IPS-20b (cell line): ENCODE data around the gene GPR173.

Experiments used
- H3K27ac ChIP-seq: one replicate; pipeline ENCODE4 v1.5.1; 2013; ENCODE audit warnings: low read length
- H3K27me3 ChIP-seq: 2 replicates; pipeline ENCODE4 v1.6.1; 2013; ENCODE audit warnings: mild to moderate bottlenecking, low read length, inconsistent platforms; ENCODE audit not compliant: insufficient read depth
- H3K36me3 ChIP-seq: 2 replicates; pipeline ENCODE4 v1.6.1; 2013; ENCODE audit warnings: low read depth, mild to moderate bottlenecking, inconsistent platforms, low read length, moderate library complexity; ENCODE audit not compliant: insufficient read depth
- H3K4me1 ChIP-seq: 2 replicates; pipeline ENCODE4 v1.6.1; 2013; ENCODE audit warnings: mild to moderate bottlenecking, control low read depth, inconsistent platforms, low read length, moderate library complexity; ENCODE audit not compliant: insufficient read depth
- H3K4me3 ChIP-seq: 2 replicates; pipeline ENCODE4 v1.5.1; 2013; ENCODE audit warnings: mild to moderate bottlenecking, low read length, inconsistent platforms
- H3K9ac ChIP-seq: 2 replicates; pipeline ENCODE4 v1.6.1; 2013; ENCODE audit warnings: low read depth, mild to moderate bottlenecking, inconsistent platforms, low read length, moderate library complexity
- H3K9me3 ChIP-seq: 2 replicates; pipeline ENCODE4 v1.6.1; 2013; ENCODE audit warnings: mild to moderate bottlenecking, low read depth, low read length, inconsistent platforms; ENCODE audit not compliant: insufficient read depth

Gene GPR173, protein sequence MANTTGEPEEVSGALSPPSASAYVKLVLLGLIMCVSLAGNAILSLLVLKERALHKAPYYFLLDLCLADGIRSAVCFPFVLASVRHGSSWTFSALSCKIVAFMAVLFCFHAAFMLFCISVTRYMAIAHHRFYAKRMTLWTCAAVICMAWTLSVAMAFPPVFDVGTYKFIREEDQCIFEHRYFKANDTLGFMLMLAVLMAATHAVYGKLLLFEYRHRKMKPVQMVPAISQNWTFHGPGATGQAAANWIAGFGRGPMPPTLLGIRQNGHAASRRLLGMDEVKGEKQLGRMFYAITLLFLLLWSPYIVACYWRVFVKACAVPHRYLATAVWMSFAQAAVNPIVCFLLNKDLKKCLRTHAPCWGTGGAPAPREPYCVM

DNA sequence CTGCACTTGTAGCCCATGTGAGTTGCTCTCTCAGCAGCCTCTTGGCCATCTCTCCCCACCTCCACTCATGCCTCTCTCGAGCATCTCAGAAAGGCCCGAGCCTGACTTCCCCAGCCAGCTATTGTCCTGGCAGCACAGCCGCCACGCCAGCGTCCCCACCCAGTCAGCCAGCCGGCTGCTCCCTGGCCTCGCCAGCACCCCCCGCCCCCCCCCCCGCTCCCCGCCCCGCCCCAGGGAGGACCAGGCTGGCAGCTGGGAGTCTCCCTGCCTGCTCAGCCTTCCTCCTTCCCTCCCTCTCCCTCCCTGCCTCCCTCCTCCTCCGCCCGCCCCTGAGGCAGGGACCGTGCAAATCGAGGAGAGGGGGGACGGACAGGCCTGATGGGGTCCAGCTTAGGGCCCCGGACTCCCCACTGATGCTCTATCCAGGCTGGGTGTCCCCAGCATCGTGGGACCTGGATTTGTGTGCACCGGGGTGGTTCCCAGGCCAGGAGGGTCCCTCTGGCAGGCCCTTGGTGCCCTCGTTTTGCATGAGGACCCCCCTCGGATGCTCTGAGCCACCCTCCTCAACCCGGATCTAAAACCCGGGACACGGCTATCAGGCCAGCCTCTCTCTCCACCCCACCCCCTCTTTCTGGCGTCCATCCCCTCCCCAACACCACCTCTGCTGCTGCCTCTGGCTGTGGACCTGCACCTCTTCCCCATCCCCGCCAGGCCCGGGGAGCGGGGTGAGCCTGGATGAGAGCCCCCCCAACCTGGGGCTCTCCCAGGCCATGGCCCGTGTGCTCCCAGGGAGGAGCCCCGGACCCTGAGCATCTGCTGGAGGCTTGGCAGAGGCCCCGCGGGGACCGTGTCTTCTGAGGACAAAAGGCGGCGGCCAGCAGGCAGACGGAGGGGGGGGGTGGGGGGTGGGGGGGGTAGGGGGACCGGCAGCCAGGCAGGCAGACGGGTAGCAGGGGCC, at the start of gene GPR173:
TSS of gene GPR173 (plus strand) at position 621 of the 958 bp plus-strand sequence. CDS start 27,833 bp downstream, outside the sequence.
- H3K27ac ChIP-seq = no peak within 1 kb of the TSS
- H3K27me3 ChIP-seq = no peaks in the 10 kb centered on the region
- peak within 1 kb of the TSS; percentile 90 for H3K9ac ChIP-seq
- peak within 1 kb of the TSS; percentile 72 for H3K4me3 ChIP-seq
- H3K4me1 ChIP-seq = no peaks in the 10 kb centered on the region
- no peaks in the 10 kb centered on the region for H3K36me3 ChIP-seq
- no peaks in the 10 kb centered on the region for H3K9me3 ChIP-seq

DNA sequence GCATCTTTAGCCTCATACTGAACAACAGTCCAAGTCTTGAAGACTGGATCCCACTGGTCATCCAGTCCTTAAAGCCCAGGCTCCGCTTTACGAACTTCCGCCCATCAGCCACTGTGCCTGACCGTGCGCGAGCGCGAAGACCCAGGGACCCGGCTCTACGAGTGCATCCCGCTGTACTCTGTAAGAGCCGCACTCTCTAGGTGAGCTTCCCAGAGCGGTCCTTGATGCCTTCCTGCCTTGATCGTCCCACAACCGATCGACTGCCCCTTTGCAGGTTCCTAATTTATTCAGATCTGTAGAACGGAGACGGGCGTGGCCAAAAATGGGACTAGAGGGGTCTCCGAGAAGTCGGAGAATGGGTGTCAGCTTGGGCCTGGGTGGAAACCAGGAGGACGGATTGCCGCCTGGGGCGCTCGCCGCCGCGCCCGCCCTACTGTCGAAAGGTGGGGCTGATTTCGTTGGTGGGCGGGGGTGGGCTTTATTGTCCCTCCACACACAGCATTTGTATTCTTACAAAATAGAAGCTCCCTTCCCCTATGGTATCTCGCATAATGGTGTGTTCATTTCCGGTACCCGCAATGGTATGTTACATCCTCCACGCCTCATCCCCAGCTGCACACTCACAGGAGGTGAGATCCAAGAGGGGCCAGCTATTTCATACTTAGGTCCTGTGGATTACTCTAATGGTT, 48.0 kb upstream of the GPR173 start:
- Histone ChIP-seq H3K9me3 (no peaks in the 10 kb centered on the region), H3K36me3 (no peaks in the 10 kb centered on the region), H3K4me3 (peak overlapping the region; percentile 22; the same call in 1 of the 2 replicates), H3K27ac (no peak overlapping the region), H3K27me3 (no peaks in the 10 kb centered on the region; the same call in 1 of the 2 replicates), H3K9ac (no peak overlapping the region), H3K4me1 (no peaks in the 10 kb centered on the region)

DNA sequence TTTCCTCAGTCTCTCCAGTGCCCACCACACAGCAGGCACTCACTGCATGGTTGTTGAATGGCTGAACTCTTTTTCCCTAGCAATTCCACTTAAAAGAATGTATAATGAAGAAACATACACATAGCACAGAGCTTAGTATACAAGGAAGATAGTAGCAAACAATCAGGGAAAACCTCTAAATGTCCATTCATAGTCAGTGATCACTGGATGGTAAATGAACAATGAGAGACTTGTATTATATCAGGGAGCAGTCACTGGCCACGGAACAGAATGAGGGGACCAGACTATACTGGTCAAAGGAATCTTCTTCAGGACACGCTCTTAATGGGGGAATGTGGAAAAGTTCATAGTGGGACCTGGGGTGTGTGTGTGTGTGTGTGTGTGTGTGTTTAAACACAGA, 46.6 kb upstream of the GPR173 start:
- Histone ChIP-seq H3K9ac (no peak overlapping the region), H3K4me3 (no peak overlapping the region), H3K4me1 (no peaks in the 10 kb centered on the region), H3K36me3 (no peaks in the 10 kb centered on the region), H3K27me3 (no peaks in the 10 kb centered on the region; the same call in 1 of the 2 replicates), H3K9me3 (no peaks in the 10 kb centered on the region), H3K27ac (no peak overlapping the region)

DNA sequence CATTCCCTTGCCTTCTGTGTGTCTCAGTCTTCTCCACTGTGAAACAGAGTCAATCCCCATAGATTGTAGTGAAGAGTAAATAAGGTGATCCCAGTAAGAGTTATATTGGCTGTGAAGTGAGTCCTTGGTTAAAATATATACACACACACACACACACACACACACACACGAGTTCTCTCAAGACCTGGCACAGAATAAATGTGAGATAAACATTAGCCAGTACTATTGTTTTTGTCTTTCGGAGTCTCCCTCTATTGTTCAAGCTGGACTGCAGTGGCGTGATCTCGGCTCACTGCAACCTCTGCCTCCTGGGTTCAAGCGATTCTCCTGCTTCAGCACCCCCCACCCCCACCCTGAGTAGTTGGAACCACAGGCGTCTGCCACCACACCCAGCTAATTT, 45.5 kb upstream of the GPR173 start:
- Histone ChIP-seq H3K4me1 (no peaks in the 10 kb centered on the region), H3K4me3 (no peak overlapping the region), H3K9me3 (no peaks in the 10 kb centered on the region), H3K27me3 (no peaks in the 10 kb centered on the region; the same call in 1 of the 2 replicates), H3K9ac (no peak overlapping the region), H3K36me3 (no peaks in the 10 kb centered on the region), H3K27ac (no peak overlapping the region)

DNA sequence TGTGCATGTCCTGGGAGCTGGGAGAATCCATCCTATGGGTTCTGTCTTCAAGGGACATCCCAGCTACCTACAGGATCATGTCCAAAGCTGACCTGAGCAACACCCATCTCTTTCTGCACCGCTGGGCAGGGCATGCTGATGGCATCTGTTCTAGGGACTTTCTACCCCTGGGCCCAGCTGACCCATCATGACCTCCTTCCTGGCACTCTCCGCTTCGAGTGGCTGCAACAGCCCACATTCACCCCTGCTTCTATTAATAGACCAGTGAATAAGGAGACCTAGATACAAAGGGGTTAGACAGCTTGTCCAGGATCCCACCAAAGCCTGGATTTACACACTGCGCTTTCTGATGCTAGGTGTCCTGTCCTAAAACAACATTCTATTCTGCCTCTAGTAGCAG, 44.6 kb upstream of the GPR173 start:
- Histone ChIP-seq H3K4me3 (no peak overlapping the region), H3K27me3 (no peaks in the 10 kb centered on the region; the same call in 1 of the 2 replicates), H3K9me3 (no peaks in the 10 kb centered on the region), H3K9ac (no peak overlapping the region), H3K4me1 (no peaks in the 10 kb centered on the region), H3K27ac (no peak overlapping the region), H3K36me3 (no peaks in the 10 kb centered on the region)

DNA sequence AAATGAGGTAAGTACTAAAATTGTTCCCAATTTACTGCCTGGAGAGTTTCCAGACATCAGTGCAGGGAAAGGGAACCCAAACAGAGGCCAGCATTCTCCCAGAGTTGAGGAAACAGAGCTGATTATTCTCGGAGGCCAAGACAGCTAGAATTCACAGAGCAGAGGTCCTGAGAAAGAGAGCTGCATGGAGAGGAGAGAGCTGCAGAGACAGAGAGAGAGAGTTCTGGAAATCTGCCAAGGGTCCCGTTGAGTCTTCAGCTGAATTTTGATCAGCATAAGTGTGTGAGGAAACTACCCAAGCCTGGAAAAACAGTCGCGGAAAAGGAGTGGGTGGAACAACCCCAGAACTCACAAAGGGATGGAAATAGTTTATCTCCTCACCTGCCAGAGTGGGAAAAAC, 43.8 kb upstream of the GPR173 start:
- Histone ChIP-seq H3K9ac (no peak overlapping the region), H3K27ac (no peak overlapping the region)

DNA sequence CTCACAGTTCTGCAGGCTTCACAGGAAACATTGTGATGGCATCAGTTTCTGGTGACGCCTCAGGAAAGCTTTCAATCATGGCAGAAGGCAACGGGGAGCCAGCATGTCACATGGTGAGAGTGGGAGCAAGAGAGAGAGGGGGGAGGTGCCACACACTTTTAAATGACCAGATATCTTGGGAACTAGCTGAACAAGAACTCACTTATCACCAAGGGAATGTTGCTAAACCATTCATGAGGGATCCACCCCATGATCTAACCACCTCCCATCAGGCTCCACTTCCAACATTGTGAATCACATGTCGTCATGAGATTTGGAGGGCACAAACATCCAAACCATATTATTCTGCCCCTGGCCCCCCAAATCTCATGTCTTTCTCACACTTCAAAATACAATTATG, 43.3 kb upstream of the GPR173 start:
- Histone ChIP-seq H3K9me3 (no peaks in the 10 kb centered on the region), H3K9ac (no peak overlapping the region), H3K36me3 (no peaks in the 10 kb centered on the region), H3K27me3 (no peaks in the 10 kb centered on the region; the same call in 1 of the 2 replicates), H3K4me1 (no peaks in the 10 kb centered on the region), H3K4me3 (no peak overlapping the region), H3K27ac (no peak overlapping the region)

More for the DNA sequence above, 43.8 kb upstream of the GPR173 start:
- H3K4me1 ChIP-seq = no peaks in the 10 kb centered on the region
- no peak overlapping the region for H3K4me3 ChIP-seq
- H3K36me3 ChIP-seq = no peaks in the 10 kb centered on the region
- H3K27me3 ChIP-seq = no peaks in the 10 kb centered on the region; the same call in 1 of the 2 replicates
- no peaks in the 10 kb centered on the region for H3K9me3 ChIP-seq

DNA sequence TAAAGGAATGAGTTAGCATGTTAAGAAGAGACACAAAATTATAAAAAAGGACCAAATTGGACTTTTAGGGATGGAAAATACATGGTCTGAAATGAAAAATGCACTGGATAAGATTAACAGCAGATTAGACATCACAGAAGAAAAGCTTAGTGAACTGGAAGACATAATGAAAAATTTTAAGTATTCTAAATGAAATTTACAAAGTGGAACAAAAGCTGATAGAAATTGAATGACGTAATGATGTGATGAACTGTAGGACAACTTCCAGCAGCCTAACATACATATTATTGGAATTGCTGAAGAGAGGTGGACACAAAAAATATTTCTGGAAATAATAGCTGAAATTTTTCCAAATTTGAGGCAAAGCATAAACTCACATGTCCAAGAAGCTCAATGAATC, 39.6 kb upstream of the GPR173 start:
- H3K4me1 ChIP-seq = no peaks in the 10 kb centered on the region; the same call in 1 of the 2 replicates
- no peaks in the 10 kb centered on the region for H3K9me3 ChIP-seq
- H3K9ac ChIP-seq = no peak overlapping the region
- no peak overlapping the region for H3K27ac ChIP-seq
- no peaks in the 10 kb centered on the region for H3K36me3 ChIP-seq
- no peak overlapping the region for H3K4me3 ChIP-seq
- no peaks in the 10 kb centered on the region for H3K27me3 ChIP-seq

DNA sequence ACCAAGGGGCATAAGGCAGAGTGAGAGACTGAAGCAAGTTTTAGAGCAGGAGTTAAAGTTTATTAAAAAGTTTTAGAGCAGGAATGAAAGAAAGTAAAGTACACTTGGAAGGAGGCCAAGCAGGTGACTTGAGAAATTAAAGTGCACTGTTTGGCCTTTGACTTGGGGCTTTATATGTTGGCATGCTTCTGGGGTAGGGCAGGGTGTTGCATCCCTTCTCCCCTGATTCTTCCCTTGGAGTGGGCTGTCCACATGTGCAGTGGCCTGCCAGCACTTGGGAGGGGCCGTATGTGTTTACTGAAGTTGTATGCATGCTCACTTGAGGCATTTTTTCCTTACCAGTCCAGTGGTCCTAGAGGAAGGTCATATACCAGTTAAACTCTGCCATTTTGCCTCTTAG, 35.3 kb upstream of the GPR173 start:
- Histone ChIP-seq H3K4me3 (no peak overlapping the region), H3K9me3 (no peaks in the 10 kb centered on the region), H3K4me1 (no peaks in the 10 kb centered on the region; the same call in 1 of the 2 replicates), H3K27ac (no peak overlapping the region), H3K36me3 (no peaks in the 10 kb centered on the region), H3K27me3 (no peaks in the 10 kb centered on the region), H3K9ac (no peak overlapping the region)

DNA sequence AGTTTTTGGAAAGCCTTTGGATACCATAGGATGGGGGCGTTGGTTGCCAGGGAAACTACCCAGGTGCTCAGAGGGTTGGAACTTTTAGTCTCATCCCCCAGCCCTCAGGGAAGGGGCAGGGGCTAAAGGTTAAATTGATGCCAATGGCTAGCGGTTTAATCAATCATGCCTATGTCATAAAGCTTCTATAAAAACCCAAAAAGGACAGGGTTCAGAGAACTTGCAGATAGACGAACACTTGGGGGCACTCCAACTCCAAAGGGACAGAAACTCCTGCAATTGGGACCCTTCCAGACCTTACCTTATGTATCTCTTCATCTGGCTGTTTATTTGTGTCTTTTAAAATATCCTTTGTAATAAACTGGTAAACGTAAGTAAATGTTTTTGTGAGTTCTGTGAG, 30.0 kb upstream of the GPR173 start:
- Histone ChIP-seq H3K9ac (no peak overlapping the region), H3K9me3 (no peaks in the 10 kb centered on the region), H3K27me3 (no peaks in the 10 kb centered on the region), H3K27ac (no peak overlapping the region), H3K4me1 (no peaks in the 10 kb centered on the region; the same call in 1 of the 2 replicates), H3K4me3 (no peak overlapping the region), H3K36me3 (no peaks in the 10 kb centered on the region)

DNA sequence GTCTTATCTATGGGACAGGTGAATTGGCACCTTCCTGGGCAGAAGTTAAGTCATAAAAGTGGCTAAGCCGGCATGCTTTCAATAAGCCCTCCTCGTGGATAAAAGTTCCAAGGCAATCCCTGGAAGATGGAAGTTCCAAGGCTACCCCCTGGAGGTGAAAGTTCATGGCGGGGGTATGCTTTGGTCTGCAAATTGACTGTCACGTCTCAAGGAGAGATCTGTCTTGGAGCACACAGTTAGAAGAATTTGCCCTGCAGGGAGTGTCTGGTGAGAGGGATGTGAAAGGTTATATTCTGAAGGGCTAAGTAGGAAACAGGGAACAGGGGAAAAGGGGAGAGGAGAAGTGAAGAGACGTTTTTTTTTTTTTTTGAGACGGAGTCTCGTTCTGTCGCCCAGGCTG, 26.2 kb upstream of the GPR173 start:
- Histone ChIP-seq H3K27me3 (no peaks in the 10 kb centered on the region), H3K27ac (no peak overlapping the region), H3K9ac (no peak overlapping the region), H3K4me1 (no peaks in the 10 kb centered on the region), H3K9me3 (no peaks in the 10 kb centered on the region), H3K36me3 (no peaks in the 10 kb centered on the region), H3K4me3 (no peak overlapping the region)
